ENCODE results near the gene PDE6G. TPM values are rescaled to one million over a fixed set of nuclear protein-coding genes. Genes with fewer than 3 reads are reported as not detected.
A peak's percentile ranks its signal among the peaks of the same experiment; 100 is the strongest.

PDE6G gene
- total and polyA plus RNA-seq, 2 of the 13 experiments (the other 11 are each of a cell fraction or from before 2014, with no cell fraction given): 1.4 to 6.7 TPM

DNA sequence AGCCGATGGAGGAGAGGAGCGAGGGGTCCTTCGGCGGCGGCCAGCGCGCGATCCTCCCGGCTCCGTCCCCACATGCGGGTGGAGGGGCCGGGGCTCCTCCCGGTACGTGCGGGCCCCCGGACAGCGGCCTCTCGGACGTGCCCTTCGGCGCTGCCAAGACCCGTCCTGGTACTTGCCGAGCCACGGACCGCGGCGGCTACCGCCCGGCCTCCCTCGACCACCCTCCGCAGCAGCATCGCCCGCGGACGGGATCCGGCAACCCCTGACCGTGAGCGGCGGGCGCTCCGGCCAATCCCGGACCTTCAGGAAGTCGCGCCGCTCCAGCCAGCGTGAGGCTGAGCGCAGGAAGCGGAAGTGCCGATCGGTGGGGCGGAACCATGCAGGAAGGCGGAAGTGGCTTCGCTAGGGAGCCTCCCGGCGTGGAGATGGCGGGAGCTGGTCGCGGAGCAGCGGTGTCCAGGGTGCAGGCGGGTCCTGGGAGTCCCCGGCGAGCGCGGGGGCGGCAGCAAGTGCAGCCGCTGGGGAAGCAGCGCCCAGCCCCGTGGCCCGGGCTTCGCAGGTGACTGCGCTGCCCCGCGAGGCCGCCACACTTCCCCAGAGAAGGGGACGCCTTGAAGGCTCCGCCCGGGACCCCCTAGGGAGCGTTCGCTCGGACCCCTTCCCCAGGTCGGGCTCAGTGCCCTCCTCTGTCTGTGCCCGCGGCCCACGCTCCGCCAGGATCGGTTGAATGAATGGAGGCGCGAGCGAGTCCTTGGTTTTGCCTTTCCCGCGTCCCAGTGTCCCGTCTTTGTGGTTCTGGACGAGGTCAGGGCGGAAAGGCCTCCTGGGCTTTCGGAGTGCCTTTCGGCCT, 10.2 kb upstream of the PDE6G start, which contains the start of the genes CCDC137 and OXLD1 (continued):
- TF ChIP-seq SP140L (CRISPR knock-in tag; IDR thresholded peaks at IDR 0.05; ENCODE audit: borderline replicate concordance) (no peak), KDM2A (CRISPR knock-in tag; IDR thresholded peaks at IDR 0.05; ENCODE audit: borderline replicate concordance, low read depth) (peak; percentile 86), ZNF274 (CRISPR knock-in tag; IDR thresholded peaks at IDR 0.05) (peak; percentile 94), ZNF816 (CRISPR knock-in tag; IDR thresholded peaks at IDR 0.05; ENCODE audit: borderline replicate concordance) (no peak), ZNF839 (CRISPR knock-in tag; IDR thresholded peaks at IDR 0.05; ENCODE audit: borderline replicate concordance) (no peak), HHEX (CRISPR knock-in tag; IDR thresholded peaks at IDR 0.05) (no peak; the same call in 1 of the 2 replicates), FIP1L1 (IDR thresholded peaks at IDR 0.05; ENCODE audit: borderline replicate concordance, insufficient read depth, low read depth, low read length) (no peak), MAFF (IDR thresholded peaks at IDR 0.05; ENCODE audit: low read depth, low read length) (no peak), ZNF383 (CRISPR knock-in tag; IDR thresholded peaks at IDR 0.05; ENCODE audit: borderline replicate concordance) (peak; percentile 85), ZNF225 (CRISPR knock-in tag; IDR thresholded peaks at IDR 0.05) (peak; percentile 75), TCF12 (IDR thresholded peaks at IDR 0.05) (no peak), TCF12 (CRISPR knock-in tag; IDR thresholded peaks at IDR 0.05) (peak; percentile 40; the same call in 1 of the 2 replicates), HES4 (CRISPR knock-in tag; IDR thresholded peaks at IDR 0.05; ENCODE audit: borderline replicate concordance) (peak; percentile 88; the same call in 1 of the 2 replicates), ZNF607 (CRISPR knock-in tag; IDR thresholded peaks at IDR 0.05; ENCODE audit: borderline replicate concordance) (peak; percentile 70), TMF1 (CRISPR knock-in tag; IDR thresholded peaks at IDR 0.05; ENCODE audit: low read depth) (no peak), ZNF605 (CRISPR knock-in tag; IDR thresholded peaks at IDR 0.05) (no peak; the same call in 1 of the 2 replicates), HOXA7 (CRISPR knock-in tag; IDR thresholded peaks at IDR 0.05) (no peak), SAP130 (CRISPR knock-in tag; IDR thresholded peaks at IDR 0.05; ENCODE audit: low read depth) (peak; percentile 99), KDM4B (CRISPR knock-in tag; IDR thresholded peaks at IDR 0.05) (peak; percentile 77; the same call in 1 of the 2 replicates), ZBTB8A (CRISPR knock-in tag; IDR thresholded peaks at IDR 0.05; ENCODE audit: borderline replicate concordance, low read depth) (0 out of 2 replicates have a peak, but pooled peaks have one; percentile 35), ZNF431 (CRISPR knock-in tag; IDR thresholded peaks at IDR 0.05; ENCODE audit: borderline replicate concordance, low read depth) (no peak), ARNTL (CRISPR knock-in tag; IDR thresholded peaks at IDR 0.05) (no peak), NFE2L2 (IDR thresholded peaks at IDR 0.05; ENCODE audit: low read length) (no peak)
- TF ChIP-seq, protein P1, sequence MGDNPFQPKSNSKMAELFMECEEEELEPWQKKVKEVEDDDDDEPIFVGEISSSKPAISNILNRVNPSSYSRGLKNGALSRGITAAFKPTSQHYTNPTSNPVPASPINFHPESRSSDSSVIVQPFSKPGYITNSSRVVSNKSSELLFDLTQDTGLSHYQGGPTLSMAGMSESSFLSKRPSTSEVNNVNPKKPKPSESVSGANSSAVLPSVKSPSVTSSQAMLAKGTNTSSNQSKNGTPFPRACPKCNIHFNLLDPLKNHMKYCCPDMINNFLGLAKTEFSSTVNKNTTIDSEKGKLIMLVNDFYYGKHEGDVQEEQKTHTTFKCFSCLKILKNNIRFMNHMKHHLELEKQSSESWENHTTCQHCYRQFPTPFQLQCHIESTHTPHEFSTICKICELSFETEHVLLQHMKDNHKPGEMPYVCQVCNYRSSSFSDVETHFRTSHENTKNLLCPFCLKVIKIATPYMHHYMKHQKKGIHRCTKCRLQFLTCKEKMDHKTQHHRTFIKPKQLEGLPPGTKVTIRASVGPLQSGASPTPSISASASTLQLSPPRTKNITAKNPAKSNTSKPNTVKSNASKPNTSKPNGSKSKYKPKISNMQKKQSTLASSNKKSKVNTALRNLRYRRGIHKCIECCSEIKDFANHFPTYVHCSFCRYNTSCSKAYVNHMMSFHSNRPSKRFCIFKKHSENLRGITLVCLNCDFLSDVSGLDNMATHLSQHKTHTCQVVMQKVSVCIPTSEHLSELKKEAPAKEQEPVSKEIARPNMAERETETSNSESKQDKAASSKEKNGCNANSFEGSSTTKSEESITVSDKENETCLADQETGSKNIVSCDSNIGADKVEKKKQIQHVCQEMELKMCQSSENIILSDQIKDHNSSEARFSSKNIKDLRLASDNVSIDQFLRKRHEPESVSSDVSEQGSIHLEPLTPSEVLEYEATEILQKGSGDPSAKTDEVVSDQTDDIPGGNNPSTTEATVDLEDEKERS (CRISPR knock-in tag; IDR thresholded peaks at IDR 0.05): 0 out of 2 replicates have a peak, but pooled peaks have one; percentile 6
- TF ChIP-seq, protein P2, sequence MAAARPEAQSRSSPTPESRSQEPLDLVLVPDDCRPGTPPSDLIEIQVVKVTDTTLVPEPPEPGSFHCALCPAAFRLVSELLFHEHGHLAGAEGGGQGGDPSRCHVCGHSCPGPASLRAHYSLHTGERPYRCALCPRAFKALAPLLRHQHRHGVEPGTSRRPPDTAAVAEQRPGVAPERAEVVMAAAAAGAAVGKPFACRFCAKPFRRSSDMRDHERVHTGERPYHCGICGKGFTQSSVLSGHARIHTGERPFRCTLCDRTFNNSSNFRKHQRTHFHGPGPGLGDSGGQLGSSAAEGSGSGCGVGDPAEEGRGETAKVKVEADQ (CRISPR knock-in tag; IDR thresholded peaks at IDR 0.05; ENCODE audit: borderline replicate concordance): peak; percentile 62; the same call in 1 of the 2 replicates
- TF ChIP-seq, protein P3, sequence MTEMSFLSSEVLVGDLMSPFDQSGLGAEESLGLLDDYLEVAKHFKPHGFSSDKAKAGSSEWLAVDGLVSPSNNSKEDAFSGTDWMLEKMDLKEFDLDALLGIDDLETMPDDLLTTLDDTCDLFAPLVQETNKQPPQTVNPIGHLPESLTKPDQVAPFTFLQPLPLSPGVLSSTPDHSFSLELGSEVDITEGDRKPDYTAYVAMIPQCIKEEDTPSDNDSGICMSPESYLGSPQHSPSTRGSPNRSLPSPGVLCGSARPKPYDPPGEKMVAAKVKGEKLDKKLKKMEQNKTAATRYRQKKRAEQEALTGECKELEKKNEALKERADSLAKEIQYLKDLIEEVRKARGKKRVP (CRISPR knock-in tag; IDR thresholded peaks at IDR 0.05): peak in 1 of 2 experiments; percentile 57; a peak in 1 of 4 replicates
